ENCODE results near the gene ZFR. TPM values are rescaled to one million over a fixed set of nuclear protein-coding genes. Genes with fewer than 3 reads are reported as not detected.
"Not testable (repeated sequence)": the region's sequence is repeated elsewhere in the genome, so short reads cannot be mapped to it uniquely, and the experiment has no call there.

Gene ZFR
- total RNA-seq, 1 donor, result 122 TPM

- DNase-seq (ENCODE audit: low read depth), result no peak
- no peak overlapping the region for H3K4me3 ChIP-seq (ENCODE audit: low read depth, low read length)
- no peak for TF ChIP-seq CTCF (IDR thresholded peaks at IDR 0.05; ENCODE audit: insufficient read depth, low read depth, low read length)
Measured at GRCh38 chr5:32454821-32455220, 10.3 kb upstream of the ZFR start.

GRCh38 chr5:32453916-32454315, 9.4 kb upstream of the ZFR start:
- TF ChIP-seq CTCF (IDR thresholded peaks at IDR 0.05; ENCODE audit: insufficient read depth, low read depth, low read length), result no peak
- DNase-seq (ENCODE audit: low read depth), result no peak
- H3K4me3 ChIP-seq (ENCODE audit: low read depth, low read length), result no peak overlapping the region

DNA sequence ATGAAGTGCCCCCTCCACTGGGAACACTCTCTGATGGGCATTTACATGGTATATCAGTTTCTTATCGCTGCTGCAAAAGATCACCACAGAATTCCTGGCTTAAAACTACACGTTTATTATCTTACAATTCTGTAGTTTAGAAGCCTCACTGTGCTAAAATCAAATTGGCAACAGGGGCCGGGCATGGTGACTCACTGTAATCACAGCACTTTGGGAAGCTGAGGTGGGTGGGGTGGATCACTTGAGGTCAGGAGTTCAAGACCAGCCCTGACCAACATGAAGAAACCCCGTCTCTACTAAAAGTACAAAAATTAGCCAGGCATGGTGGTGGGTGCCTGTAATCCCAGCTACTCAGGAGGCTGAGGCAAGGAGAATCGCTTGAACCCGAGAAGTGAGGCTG, 7.8 kb upstream of the ZFR start:
- not testable (repeated sequence) for DNase-seq (ENCODE audit: low read depth); H3K4me3 ChIP-seq (ENCODE audit: low read depth, low read length)

- no peak for DNase-seq (ENCODE audit: low read depth)
- peak; percentile 42 for TF ChIP-seq CTCF (IDR thresholded peaks at IDR 0.05; ENCODE audit: insufficient read depth, low read depth, low read length)
- H3K4me3 ChIP-seq (ENCODE audit: low read depth, low read length), result no peak overlapping the region
Measured at GRCh38 chr5:32450952-32451351, 6.4 kb upstream of the ZFR start.

- no peak overlapping the region for H3K4me3 ChIP-seq (ENCODE audit: low read depth, low read length)
- TF ChIP-seq CTCF (IDR thresholded peaks at IDR 0.05; ENCODE audit: insufficient read depth, low read depth, low read length), result no peak
- no peak for DNase-seq (ENCODE audit: low read depth)
Measured at GRCh38 chr5:32449262-32449661, 4.7 kb upstream of the ZFR start.

DNA sequence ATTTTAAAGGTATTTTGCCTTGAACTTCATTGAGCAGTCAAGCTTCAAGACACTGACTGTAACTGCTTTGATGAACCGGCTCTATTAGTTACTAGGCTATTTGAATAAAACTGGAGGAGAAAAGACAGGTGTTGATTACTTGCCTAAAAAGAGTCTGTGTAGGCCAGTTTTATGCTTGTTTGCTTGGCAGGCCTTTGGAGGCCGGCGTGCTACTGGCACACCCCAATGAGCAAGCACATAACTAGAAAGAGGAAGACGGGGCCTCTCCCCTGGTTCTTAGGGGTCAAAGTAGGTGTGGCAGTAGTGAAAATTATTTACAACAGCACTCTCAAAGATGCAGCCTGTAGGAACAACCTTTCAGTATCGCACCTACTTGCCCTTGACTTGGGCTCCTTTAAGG, 2.1 kb upstream of the ZFR start:
- DNase-seq (ENCODE audit: low read depth), result no peak
- no peak overlapping the region for H3K4me3 ChIP-seq (ENCODE audit: low read depth, low read length)
- TF ChIP-seq CTCF (IDR thresholded peaks at IDR 0.05; ENCODE audit: insufficient read depth, low read depth, low read length), result no peak

- no peak overlapping the region for H3K4me3 ChIP-seq (ENCODE audit: low read depth, low read length)
- DNase-seq (ENCODE audit: low read depth), result no peak
- no peak for TF ChIP-seq CTCF (IDR thresholded peaks at IDR 0.05; ENCODE audit: insufficient read depth, low read depth, low read length)
Measured at GRCh38 chr5:32445831-32446614, 1.5 kb upstream of the ZFR start.
